ENCODE measurements around the gene MEF2A. TPM values are rescaled to one million over a fixed set of nuclear protein-coding genes. Genes with fewer than 3 reads are reported as not detected.

The MEF2A gene
- total RNA-seq, 1 donor from 2014 or later = 46.3 TPM

- Mint-ChIP-seq H3K27me3 (ENCODE audit: low read depth, unreplicated experiment) (no peaks in the 10 kb centered on the region), H3K9me3 (ENCODE audit: unreplicated experiment) (peaks cover 2% of the 10 kb centered on the region), H3K4me3 (ENCODE audit: unreplicated experiment) (no peak overlapping the region), H3K4me1 (ENCODE audit: low read depth, unreplicated experiment) (no peaks in the 10 kb centered on the region), H3K27ac (ENCODE audit: unreplicated experiment) (no peak overlapping the region), H3K36me3 (ENCODE audit: low read depth, unreplicated experiment) (peaks cover 25% of the 10 kb centered on the region)
- Histone ChIP-seq H4K20me1 (ENCODE audit: insufficient read depth, low read length) (no peaks in the 10 kb centered on the region), H3K4me2 (ENCODE audit: low read length) (no peak overlapping the region), H3K79me2 (ENCODE audit: insufficient read depth, low read length) (no peaks in the 10 kb centered on the region), H3K9ac (ENCODE audit: low read length) (no peak overlapping the region), H3K9me3 (ENCODE audit: insufficient read depth, low read depth, low read length) (no peaks in the 10 kb centered on the region), H3K27ac (ENCODE audit: low read depth, low read length) (no peak overlapping the region), H3K4me1 (ENCODE audit: insufficient read depth, low read length) (no peaks in the 10 kb centered on the region), H2AFZ (ENCODE audit: low read depth, low read length) (no peak overlapping the region), H3K4me3 (ENCODE audit: insufficient read depth, low read depth, low read length) (no peak overlapping the region), H3K36me3 (ENCODE audit: insufficient read depth, low read length) (peaks cover 20% of the 10 kb centered on the region), H3K27me3 (ENCODE audit: insufficient read depth, low read length) (no peaks in the 10 kb centered on the region)
- no peak for TF ChIP-seq EZH2 (IDR thresholded peaks at IDR 0.05; ENCODE audit: insufficient read depth, low read length)
- no peak for TF ChIP-seq CTCF (IDR thresholded peaks at IDR 0.05; ENCODE audit: insufficient read depth, low read depth, low read length)
- DNase-seq (ENCODE audit: low read depth) (no peak), FAIRE-seq (no peak)
Observed at GRCh38 chr15:99692825-99693224, 127.0 kb downstream of the MEF2A start.

- Histone ChIP-seq H3K9me3 (ENCODE audit: insufficient read depth, low read depth, low read length) (no peaks in the 10 kb centered on the region), H3K36me3 (ENCODE audit: insufficient read depth, low read length) (peaks cover 9% of the 10 kb centered on the region), H4K20me1 (ENCODE audit: insufficient read depth, low read length) (no peaks in the 10 kb centered on the region), H3K9ac (ENCODE audit: low read length) (no peak overlapping the region), H2AFZ (ENCODE audit: low read depth, low read length) (no peak overlapping the region), H3K79me2 (ENCODE audit: insufficient read depth, low read length) (no peaks in the 10 kb centered on the region), H3K4me3 (ENCODE audit: insufficient read depth, low read depth, low read length) (no peak overlapping the region), H3K27ac (ENCODE audit: low read depth, low read length) (no peak overlapping the region), H3K4me2 (ENCODE audit: low read length) (no peak overlapping the region), H3K4me1 (ENCODE audit: insufficient read depth, low read length) (no peaks in the 10 kb centered on the region), H3K27me3 (ENCODE audit: insufficient read depth, low read length) (no peaks in the 10 kb centered on the region)
- no peaks in the 10 kb centered on the region for H3K27me3 Mint-ChIP-seq (ENCODE audit: low read depth, unreplicated experiment)
- DNase-seq (ENCODE audit: low read depth) = no peak
- no peaks in the 10 kb centered on the region for H3K9me3 Mint-ChIP-seq (ENCODE audit: unreplicated experiment)
- H3K4me1 Mint-ChIP-seq (ENCODE audit: low read depth, unreplicated experiment) = no peaks in the 10 kb centered on the region
- no peak for FAIRE-seq
- H3K36me3 Mint-ChIP-seq (ENCODE audit: low read depth, unreplicated experiment) = peaks cover 15% of the 10 kb centered on the region
- H3K4me3 Mint-ChIP-seq (ENCODE audit: unreplicated experiment) = no peak overlapping the region
- TF ChIP-seq EZH2 (IDR thresholded peaks at IDR 0.05; ENCODE audit: insufficient read depth, low read length) = no peak
- TF ChIP-seq CTCF (IDR thresholded peaks at IDR 0.05; ENCODE audit: insufficient read depth, low read depth, low read length) = no peak
- H3K27ac Mint-ChIP-seq (ENCODE audit: unreplicated experiment) = no peak overlapping the region
Observed at GRCh38 chr15:99696096-99696495, 130.3 kb downstream of the MEF2A start.

GRCh38 chr15:99702895-99703602, 137.3 kb downstream of the MEF2A start:
- no peaks in the 10 kb centered on the region for H3K79me2 ChIP-seq (ENCODE audit: insufficient read depth, low read length)
- H3K27me3 ChIP-seq (ENCODE audit: insufficient read depth, low read length) = no peaks in the 10 kb centered on the region
- no peaks in the 10 kb centered on the region for H3K9me3 ChIP-seq (ENCODE audit: insufficient read depth, low read depth, low read length)
- peak overlapping the region; percentile 75 for H3K4me2 ChIP-seq (ENCODE audit: low read length)
- no peak overlapping the region for H2AFZ ChIP-seq (ENCODE audit: low read depth, low read length)
- H3K36me3 Mint-ChIP-seq (ENCODE audit: low read depth, unreplicated experiment) = no peaks in the 10 kb centered on the region
- H3K36me3 ChIP-seq (ENCODE audit: insufficient read depth, low read length) = no peaks in the 10 kb centered on the region
- no peaks in the 10 kb centered on the region for H4K20me1 ChIP-seq (ENCODE audit: insufficient read depth, low read length)
- H3K27ac Mint-ChIP-seq (ENCODE audit: unreplicated experiment) = peak overlapping the region; percentile 97
- no peak overlapping the region for H3K4me3 ChIP-seq (ENCODE audit: insufficient read depth, low read depth, low read length)
- peaks cover 17% of the 10 kb centered on the region for H3K4me1 ChIP-seq (ENCODE audit: insufficient read depth, low read length)
- H3K4me3 Mint-ChIP-seq (ENCODE audit: unreplicated experiment) = no peak overlapping the region
- DNase-seq (ENCODE audit: low read depth) (peak; percentile 60), FAIRE-seq (peak; percentile 49)
- peak overlapping the region; percentile 88 for H3K27ac ChIP-seq (ENCODE audit: low read depth, low read length)
- H3K9ac ChIP-seq (ENCODE audit: low read length) = peak overlapping the region; percentile 51
- peaks cover 29% of the 10 kb centered on the region for H3K4me1 Mint-ChIP-seq (ENCODE audit: low read depth, unreplicated experiment)
- no peaks in the 10 kb centered on the region for H3K9me3 Mint-ChIP-seq (ENCODE audit: unreplicated experiment)
- no peaks in the 10 kb centered on the region for H3K27me3 Mint-ChIP-seq (ENCODE audit: low read depth, unreplicated experiment)
- TF ChIP-seq EZH2 (IDR thresholded peaks at IDR 0.05; ENCODE audit: insufficient read depth, low read length) = no peak
- no peak for TF ChIP-seq CTCF (IDR thresholded peaks at IDR 0.05; ENCODE audit: insufficient read depth, low read depth, low read length)
